Sciatic nerve (tissue), 2 donors: ENCODE results near the gene GUCA2B. TPM values are rescaled to one million over a fixed set of nuclear protein-coding genes. Genes with fewer than 3 reads are reported as not detected.

Experiments
- ATAC-seq: fragments of 200-7000 bp; cut with Tn5 transposase; one replicate; pipeline ENCODE4 v1.9.1; 2020; ENCODE audit warnings: mild to moderate bottlenecking, moderate library complexity
- DNase-seq: peaks from one replicate; pipeline ENCODE4 v3.0.0-alpha.2; 2020; ENCODE audit warnings: low spot score
- intact Hi-C: fragments of 100-400 bp; cut with DNase I; formaldehyde crosslinking; loops from one replicate; pipeline ENCODE4 v1.14.2; 2022
- total RNA-seq: library from RNA; stranded (reverse); fragmentation: NEBNext Ultra II Directional; extraction: Animal tissue kit (Norgen Biotek cat#: 25700); gene quantifications from one replicate; pipeline ENCODE4 v1.2.1, GENCODE V29; 2021
- donor health status: DM: no; HTN: no; CAD: no.
- donor health status: DM: no; HTN: no; CAD: no.

The GUCA2B gene
- total RNA-seq = not detected

- DNase-seq (no peak), ATAC-seq (no peak)
- intact Hi-C loops = no loop called here
Measured at GRCh38 chr1:42152907-42153600, at the start of gene GUCA2B. Gene GUCA2B (plus strand): TSS chr1:42153410. CDS start chr1:42153451, 41 bp downstream.

- no peak for ATAC-seq
- intact Hi-C loops = no loop called here
- no peak for DNase-seq
Measured at GRCh38 chr1:42105025-42105424, 48.2 kb upstream of the GUCA2B start.

DNA sequence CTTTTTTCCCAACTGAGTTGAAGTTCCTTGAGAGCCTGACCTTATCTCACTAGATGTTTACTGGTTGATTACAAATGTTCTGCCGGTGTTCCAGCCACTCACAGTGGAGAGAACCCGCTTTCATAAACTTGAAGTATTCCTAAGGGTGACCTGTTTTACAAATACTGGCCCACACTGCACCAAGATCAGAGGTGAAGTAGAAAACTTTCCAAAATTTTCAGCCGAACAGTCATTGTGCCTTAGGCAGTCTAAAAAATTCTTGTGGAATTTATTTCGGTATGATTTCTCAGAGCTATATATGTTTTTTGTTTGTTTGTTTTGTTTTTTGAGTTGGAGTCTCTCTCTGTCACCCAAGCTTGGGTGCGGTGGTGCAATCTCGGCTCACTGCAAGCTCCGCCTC lies 44.9 kb upstream of the GUCA2B start:
- DNase-seq (no peak), ATAC-seq (no peak)
- intact Hi-C loops = no loop called here

DNA sequence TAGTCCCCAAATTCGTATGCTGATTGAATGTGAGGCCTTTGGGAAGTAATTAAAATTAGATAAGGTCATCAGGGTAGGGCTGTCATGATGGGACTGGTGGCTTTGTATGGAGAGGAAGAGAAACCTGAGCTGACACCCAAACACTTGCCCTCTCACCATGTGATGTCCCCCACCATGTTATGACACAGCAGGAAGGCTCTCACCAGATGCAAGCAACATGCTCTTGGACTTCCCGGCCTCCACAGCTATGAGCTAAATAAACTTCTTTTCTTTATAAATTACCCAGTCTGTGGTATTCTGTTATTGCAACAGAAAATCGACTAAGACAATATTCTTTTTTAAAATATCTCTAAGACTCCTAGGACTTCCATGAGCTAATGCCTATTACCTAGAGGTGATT lies 43.6 kb upstream of the GUCA2B start:
- ATAC-seq = no peak
- DNase-seq = no peak

GRCh38 chr1:42114229-42114628 lies 39.0 kb upstream of the GUCA2B start:
- no peak for ATAC-seq
- intact Hi-C loops = no loop called here

More for the DNA sequence above, 43.6 kb upstream of the GUCA2B start:
- intact Hi-C loops = no loop called here

GRCh38 chr1:42117214-42117613 lies 36.0 kb upstream of the GUCA2B start:
- DNase-seq (no peak), ATAC-seq (no peak)
- intact Hi-C loops = no loop called here

More at GRCh38 chr1:42114229-42114628, 39.0 kb upstream of the GUCA2B start:
- DNase-seq = no peak

GRCh38 chr1:42118125-42118524 lies 35.1 kb upstream of the GUCA2B start:
- intact Hi-C loops = no loop called here
- no peak for ATAC-seq

GRCh38 chr1:42122408-42122807 lies 30.8 kb upstream of the GUCA2B start:
- intact Hi-C loops = no loop called here
- DNase-seq (no peak), ATAC-seq (no peak)

More at GRCh38 chr1:42118125-42118524, 35.1 kb upstream of the GUCA2B start:
- no peak for DNase-seq

GRCh38 chr1:42125552-42125951 lies 27.7 kb upstream of the GUCA2B start:
- no peak for ATAC-seq
- no peak for DNase-seq
- intact Hi-C loops = no loop called here

DNA sequence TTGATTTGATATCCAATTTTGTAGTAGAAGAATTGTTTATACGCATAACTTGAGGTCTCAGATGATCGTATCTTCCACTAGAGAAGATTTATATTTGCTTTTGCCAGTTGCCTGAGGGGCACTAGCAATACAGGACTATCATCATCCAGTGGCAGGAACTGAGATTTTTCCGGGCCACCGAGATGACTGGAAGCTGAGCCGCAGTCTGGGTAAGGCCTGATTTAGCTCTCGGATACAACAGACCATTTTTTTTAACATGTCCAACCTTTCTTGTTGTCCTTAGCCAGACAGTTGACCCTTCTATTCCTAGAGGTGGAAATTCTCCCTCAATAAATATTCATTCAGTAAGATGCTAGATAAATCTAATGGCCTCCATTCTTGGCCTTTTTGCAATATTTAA lies 25.4 kb upstream of the GUCA2B start:
- ATAC-seq (no peak), DNase-seq (no peak)
- intact Hi-C loops = no loop called here

GRCh38 chr1:42128499-42128898 lies 24.7 kb upstream of the GUCA2B start:
- DNase-seq (no peak), ATAC-seq (no peak)
- intact Hi-C loops = no loop called here

DNA sequence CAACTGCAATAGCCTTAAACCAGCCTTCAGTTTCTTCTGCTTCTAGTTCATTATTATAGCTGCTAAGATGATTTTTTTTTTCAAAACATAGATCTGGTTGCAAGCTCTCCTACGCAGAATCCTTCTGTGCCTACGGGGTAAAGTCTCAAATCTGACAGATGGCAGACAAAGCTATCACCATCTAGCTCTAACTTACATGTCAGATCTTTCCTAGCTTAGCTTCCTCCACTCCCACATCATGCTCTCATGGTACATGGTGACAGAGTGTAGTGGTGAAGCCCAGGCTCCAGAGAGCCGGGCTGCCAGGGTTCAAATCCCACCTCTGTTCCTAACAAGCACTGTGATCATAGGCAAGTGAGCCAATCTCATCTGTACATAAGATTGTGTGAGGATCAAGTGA lies 24.2 kb upstream of the GUCA2B start:
- DNase-seq = no peak
- intact Hi-C loops = no loop called here
- ATAC-seq = no peak

DNA sequence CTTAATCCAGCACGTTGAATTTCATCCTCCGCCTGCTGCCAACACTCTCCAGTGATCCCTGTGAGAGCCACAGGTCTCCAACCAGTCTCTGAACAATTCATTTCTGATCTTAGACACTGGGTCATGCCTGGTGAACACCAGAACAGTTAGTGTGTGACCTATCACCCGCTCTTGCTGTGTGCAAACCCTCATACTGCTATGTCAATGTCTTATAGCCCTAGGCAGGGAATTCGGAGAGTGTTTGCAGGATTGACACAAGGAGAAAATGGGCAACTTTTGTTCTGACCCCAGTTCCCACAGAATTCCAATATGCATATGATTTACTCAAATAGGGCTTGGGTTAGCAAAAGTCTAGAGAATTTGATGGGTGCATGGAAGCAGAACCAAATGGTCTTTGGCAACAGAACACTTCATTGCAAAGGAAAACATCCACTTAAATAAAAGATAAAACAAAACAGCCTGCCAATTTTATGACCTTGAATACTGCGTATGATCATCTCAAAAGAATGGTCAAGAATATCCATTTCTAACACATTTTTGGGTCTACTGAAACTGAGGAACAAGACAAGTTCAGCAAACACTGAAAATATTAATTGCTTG lies 23.0 kb upstream of the GUCA2B start:
- ATAC-seq (no peak), DNase-seq (no peak)
- intact Hi-C loops = no loop called here

DNA sequence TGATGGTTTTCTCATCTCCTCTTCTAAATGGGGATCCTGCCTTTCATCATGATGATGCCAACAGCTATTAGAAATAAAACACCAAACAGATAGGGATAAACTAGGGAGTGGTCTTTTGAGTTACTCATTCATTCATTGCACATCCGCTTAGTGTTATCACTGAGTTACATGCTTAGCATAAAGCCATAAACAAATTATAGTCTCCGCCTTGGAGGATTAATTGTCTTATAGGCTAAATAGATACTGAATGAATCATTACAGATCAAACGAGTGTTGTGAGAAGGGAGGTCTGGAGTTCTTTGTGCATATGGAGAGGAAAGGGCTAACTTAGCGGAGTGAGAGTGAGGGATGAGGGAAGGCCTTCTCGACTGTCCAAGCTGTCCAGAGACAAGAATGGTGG lies 19.8 kb upstream of the GUCA2B start:
- DNase-seq (no peak), ATAC-seq (no peak)
- intact Hi-C loops = no loop called here

GRCh38 chr1:42133809-42134526 lies 19.2 kb upstream of the GUCA2B start:
- no peak for ATAC-seq
- intact Hi-C loops = no loop called here
- DNase-seq = no peak

GRCh38 chr1:42135426-42135825 lies 17.8 kb upstream of the GUCA2B start:
- DNase-seq (no peak), ATAC-seq (no peak)
- intact Hi-C loops = no loop called here

DNA sequence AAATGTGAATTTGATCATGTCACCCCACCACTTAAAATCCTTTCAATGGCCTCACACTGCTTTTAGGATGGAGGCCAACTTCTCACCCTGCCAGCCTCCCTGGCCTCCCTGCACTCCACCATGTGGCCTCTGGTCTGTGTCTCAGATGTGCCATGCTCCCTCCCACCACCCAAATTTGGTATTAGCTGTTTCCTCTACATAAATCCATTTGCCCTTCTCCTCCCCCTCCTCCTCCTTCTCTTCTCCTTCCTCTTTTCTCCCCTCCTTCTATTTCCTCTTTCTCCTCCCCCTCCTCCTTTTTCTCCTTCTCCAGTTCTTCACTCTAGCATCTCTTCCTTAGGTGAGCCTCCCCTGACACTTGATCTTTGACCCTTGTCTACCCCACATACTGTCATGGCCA lies 16.7 kb upstream of the GUCA2B start:
- intact Hi-C loops = no loop called here
- ATAC-seq (no peak), DNase-seq (no peak)

DNA sequence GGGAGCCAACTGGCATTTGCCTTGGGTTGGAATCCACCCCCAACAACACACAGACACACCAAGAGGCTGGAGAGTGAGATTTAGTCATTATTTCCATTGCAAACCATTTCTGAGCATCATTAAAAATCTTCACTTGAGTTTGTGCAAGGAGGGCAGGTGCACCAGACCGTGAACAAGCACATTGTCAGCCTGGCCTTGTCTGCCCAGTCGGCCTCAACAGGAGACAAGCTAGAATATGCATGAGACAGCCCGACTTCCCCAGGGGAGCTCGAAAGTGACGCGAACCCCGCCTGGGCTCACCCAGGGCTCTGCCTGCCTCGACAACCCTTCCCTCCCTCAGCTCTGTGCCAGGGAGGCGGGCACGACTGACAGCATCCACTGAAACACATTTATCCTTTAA lies 15.4 kb upstream of the GUCA2B start:
- ATAC-seq = no peak
- intact Hi-C loops = no loop called here
- no peak for DNase-seq

GRCh38 chr1:42138586-42138985 lies 14.6 kb upstream of the GUCA2B start:
- ATAC-seq = no peak
- intact Hi-C loops = no loop called here
- DNase-seq = no peak

DNA sequence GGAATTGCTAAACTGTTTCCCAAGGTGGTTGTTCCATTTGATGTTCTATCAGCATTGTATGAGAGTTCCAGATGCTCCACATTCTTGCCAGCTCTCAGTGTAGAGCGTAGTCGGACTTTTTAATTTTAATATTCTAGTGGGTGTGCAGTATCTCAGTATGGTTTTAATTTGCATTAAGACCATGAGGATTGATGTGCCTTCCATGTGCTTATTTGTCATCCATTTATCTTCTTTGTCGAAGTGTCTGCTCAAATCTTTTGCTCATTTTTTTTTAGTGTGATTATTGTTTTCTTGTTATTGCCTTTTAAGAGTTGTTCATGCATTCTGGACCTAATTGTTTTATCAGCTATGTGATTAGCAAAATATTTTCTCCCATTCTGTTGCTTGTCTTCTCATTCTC lies 13.8 kb upstream of the GUCA2B start:
- intact Hi-C loops = no loop called here
- ATAC-seq (no peak), DNase-seq (no peak)
